Forelimb muscle (tissue), 1 donor: ENCODE data around the gene FOXRED2. TPM values are rescaled to one million over a fixed set of nuclear protein-coding genes. Genes with fewer than 3 reads are reported as not detected.
"Not testable (repeated sequence)": the region's sequence is repeated elsewhere in the genome, so short reads cannot be mapped to it uniquely, and the experiment has no call there.

Source experiments
- DNase-seq: peaks from one replicate; pipeline ENCODE4 v3.0.0-alpha.2; 2013; ENCODE audit warnings: low read depth
- polyA plus RNA-seq: library from polyadenylated mRNA; unstranded; fragments of 120-200 nt; gene quantifications from one replicate; pipeline ENCODE4 v1.2.1, GENCODE V29; 2013; ENCODE audit not compliant: insufficient read length

The FOXRED2 gene
- polyA plus RNA-seq, 1 donor: 17.3 TPM

GRCh38 chr22:36452250-36452977 lies 54.4 kb downstream of the FOXRED2 start:
- no peak for DNase-seq

- DNase-seq: not testable (repeated sequence)
These were observed 55.9 kb downstream of the FOXRED2 start for GRCh38 chr22:36450923-36451322.

GRCh38 chr22:36449596-36450175 lies 57.2 kb downstream of the FOXRED2 start:
- DNase-seq: no peak

GRCh38 chr22:36447632-36448031 lies 59.2 kb downstream of the FOXRED2 start:
- no peak for DNase-seq

- no peak for DNase-seq
These were observed 61.6 kb downstream of the FOXRED2 start for GRCh38 chr22:36445158-36445668.

GRCh38 chr22:36443198-36443770 lies 63.6 kb downstream of the FOXRED2 start:
- DNase-seq: no peak

GRCh38 chr22:36442506-36443197 lies 64.2 kb downstream of the FOXRED2 start:
- DNase-seq: no peak

- no peak for DNase-seq
These were observed 66.3 kb downstream of the FOXRED2 start for GRCh38 chr22:36440429-36441002.

- DNase-seq: no peak
These were observed 67.2 kb downstream of the FOXRED2 start for GRCh38 chr22:36439481-36440271.

Other genes starting within 250 kb of the FOXRED2 start
- 83.0 TPM for gene MYH9, start 119.1 kb downstream of the FOXRED2 start, polyA plus RNA-seq
- 107 TPM for gene TXN2, start 25.4 kb downstream of the FOXRED2 start, polyA plus RNA-seq
- 184 TPM for gene EIF3D, start 22.1 kb upstream of the FOXRED2 start, polyA plus RNA-seq
- not detected for gene CACNG2, start 196.7 kb upstream of the FOXRED2 start, polyA plus RNA-seq